Measurements from ENCODE around the gene RAB37.

DNA sequence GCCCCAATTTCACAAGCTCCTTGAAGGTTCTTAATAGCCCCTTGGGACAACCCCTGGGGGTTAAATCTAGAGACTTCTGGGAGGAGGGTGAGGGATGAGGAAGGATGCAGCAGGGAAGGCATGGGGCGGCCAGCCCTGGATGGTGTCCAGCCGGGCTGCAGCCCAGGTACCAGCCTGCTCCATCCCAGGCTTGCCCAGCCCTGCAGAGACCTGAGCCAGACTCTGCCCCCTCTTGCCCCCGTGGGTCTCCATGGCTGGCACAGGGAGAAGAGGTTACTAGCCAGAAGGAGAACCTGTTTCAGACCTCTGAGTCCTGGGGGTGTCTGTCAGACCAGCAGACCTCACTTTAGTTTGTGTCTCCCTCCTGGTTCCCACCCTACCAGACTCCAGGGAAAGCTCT, 19.8 kb downstream of the RAB37 start:
- TF ChIP-seq POLR2A (IDR thresholded peaks at IDR 0.05; ENCODE audit: low read depth, low read length), result no peak
- TF ChIP-seq POLR2AphosphoS5 (IDR thresholded peaks at IDR 0.05; ENCODE audit: low read depth, low read length), result no peak
- TF ChIP-seq TAF1 (IDR thresholded peaks at IDR 0.05; ENCODE audit: low read depth, low read length), result no peak
- no peak for TF ChIP-seq POU2F2 (IDR thresholded peaks at IDR 0.05; ENCODE audit: low read depth, low read length)
- no peak for TF ChIP-seq SPI1 (IDR thresholded peaks at IDR 0.05; ENCODE audit: low read depth, low read length)

All from GM12891 (cell line).